Measurements from ENCODE around the gene MTCL1. TPM values are rescaled to one million over a fixed set of nuclear protein-coding genes. Genes with fewer than 3 reads are reported as not detected.

Gene MTCL1
- total and polyA plus RNA-seq, 10 of the 15 experiments (the other 5 are each of a cell fraction or from before 2014, with no cell fraction given): 0.03 to 0.36 (median 0.13) TPM; not detected in 4

DNA sequence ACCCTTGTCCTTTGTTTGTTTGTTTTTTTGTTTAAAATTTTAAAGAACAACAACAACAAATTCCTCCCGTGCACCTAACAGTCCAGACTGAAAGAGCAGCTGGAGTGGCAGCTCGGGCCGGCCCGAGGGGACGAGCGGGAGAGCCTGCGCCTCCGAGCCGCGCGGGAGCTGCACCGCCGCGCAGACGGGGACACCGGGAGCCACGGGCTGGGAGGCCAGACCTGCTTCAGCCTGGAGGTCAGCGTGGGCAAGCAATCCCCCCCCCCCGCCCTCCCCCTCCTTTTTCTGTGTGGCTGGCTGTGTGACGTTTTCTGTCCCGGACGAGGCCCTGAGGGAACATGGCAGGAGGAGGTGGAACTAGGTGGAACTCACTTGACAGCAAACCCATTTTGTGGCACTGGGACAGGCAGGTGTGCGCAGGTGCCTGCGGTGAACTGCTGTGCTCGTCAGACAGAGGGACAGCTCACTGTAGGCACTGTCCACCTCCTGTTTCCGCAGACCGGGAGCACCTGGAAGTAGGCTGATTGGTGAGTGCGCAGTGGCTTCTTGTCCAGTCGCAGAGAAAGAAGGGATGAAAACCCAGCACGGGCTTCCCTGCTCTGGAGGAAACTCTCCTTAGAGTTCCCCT is 80.6 kb downstream of the MTCL1 start:
- CTCF ChIA-PET: interaction anchor here (0.6 to 1.0 kb wide), 2 partner anchors 12 to 17 kb away, joined by 3 read pairs; no protein-coding TSS in a partner anchor
- Histone ChIP-seq H3K36me3 (ENCODE audit: control insufficient read depth in 2 of 2, insufficient read depth in 2 of 2, low read length in 1 of 2) (no peaks in the 10 kb centered on the region), H3K27me3 (replicated peaks in 1 of 2; ENCODE audit: control insufficient read depth in 2 of 2, insufficient read depth in 2 of 2, low read length in 1 of 2) (peaks cover 0 to 8% of the 10 kb centered on the region in 2 experiments; a peak in 2 of 4 replicates), H3K27ac (ENCODE audit: control insufficient read depth, insufficient read depth) (no peak overlapping the region), H3K4me3 (no peak overlapping the region), H3K4me2 (ENCODE audit: control insufficient read depth, insufficient read depth) (peak overlapping the region; percentile 24; the same call in 1 of the 2 replicates), H3K4me1 (ENCODE audit: control insufficient read depth, insufficient read depth, low read length) (no peaks in the 10 kb centered on the region; the same call in 1 of the 2 replicates), H2AFZ (ENCODE audit: control insufficient read depth, low read depth, low read length) (no peak overlapping the region), H4K20me1 (ENCODE audit: control insufficient read depth, insufficient read depth) (no peaks in the 10 kb centered on the region), H3K9ac (ENCODE audit: control insufficient read depth, insufficient read depth, low read length) (no peak overlapping the region), H3K79me2 (ENCODE audit: control insufficient read depth, insufficient read depth, low read length) (no peaks in the 10 kb centered on the region), H3K9me3 (replicated peaks; ENCODE audit: control insufficient read depth, insufficient read depth, low read length) (no peaks in the 10 kb centered on the region)
- no peak for TF ChIP-seq CTCF (IDR thresholded peaks at IDR 0.05 in 2 of 3, conservative IDR thresholded peaks at IDR 0.05 in 1 of 3; ENCODE audit: control insufficient read depth in 2 of 3, extremely low read depth in 1 of 3, insufficient read depth in 1 of 3, low read depth in 3 of 3, low read length in 3 of 3)
- 0 out of 2 replicates have a peak, but pooled peaks have one; percentile 1 for TF ChIP-seq SPI1 (IDR thresholded peaks at IDR 0.05; ENCODE audit: borderline replicate concordance, insufficient read depth, low read depth, low read length)
- ATAC-seq: no peak
- in situ Hi-C loops (cut with MboI): no loop called here
- SMC1A ChIA-PET (ENCODE audit: uncharacterized antibody, unreplicated experiment): interaction anchor here (1.0 kb wide), 1 partner anchor 10 kb away, joined by 3 read pairs; no protein-coding TSS in a partner anchor
- DNase-seq (ENCODE audit: low read depth, low spot score): no peak
- WGBS (ENCODE audit: insufficient coverage, insufficient replicate concordance, low lambda C conversion rate, missing lambda C conversion rate): 78% methylated on average over 19 of the region's 30 CpGs
- intact Hi-C loops (cut with micrococcal nuclease; ENCODE audit: unreplicated experiment): no loop called here
- no TSS peak for BruUV-seq (replicated peaks)
- POLR2A ChIA-PET: no interaction called here
- RAD21 ChIA-PET (ENCODE audit: unreplicated experiment): no interaction called here
- FAIRE-seq: no peak

All from GM12878 (cell line).